Measurements from ENCODE around the gene CPED1.

- TF ChIP-seq CTCF (IDR thresholded peaks at IDR 0.05) (no peak), EP300 (IDR thresholded peaks at IDR 0.05) (no peak)
Measured at GRCh38 chr7:120951309-120951699, 37.2 kb upstream of the CPED1 start.

All from tibial nerve (tissue), 4 donors.